Measurements from ENCODE around the gene GIMAP2.

The GIMAP2 gene

GRCh38 chr7:150736864-150737263 lies 51.4 kb downstream of the GIMAP2 start:
- TF ChIP-seq TCF12 (IDR thresholded peaks at IDR 0.05; ENCODE audit: low read depth), result no peak
- TF ChIP-seq REST (IDR thresholded peaks at IDR 0.05; ENCODE audit: low read depth), result no peak
- no peak for TF ChIP-seq TAF1 (IDR thresholded peaks at IDR 0.05; ENCODE audit: low read depth)
- TF ChIP-seq CEBPB (IDR thresholded peaks at IDR 0.05), result no peak
- no peak for TF ChIP-seq FOXM1 (IDR thresholded peaks at IDR 0.05; ENCODE audit: borderline replicate concordance, low read depth)
- TF ChIP-seq MAX (IDR thresholded peaks at IDR 0.05), result no peak
- TF ChIP-seq TEAD4 (IDR thresholded peaks at IDR 0.05), result no peak
- no peak for TF ChIP-seq YY1 (IDR thresholded peaks at IDR 0.05; ENCODE audit: low read depth)
- TF ChIP-seq EP300 (IDR thresholded peaks at IDR 0.05; ENCODE audit: borderline replicate concordance), result no peak
- TF ChIP-seq CREB1 (IDR thresholded peaks at IDR 0.05; ENCODE audit: low read depth), result no peak
- no peak for TF ChIP-seq EGR1 (IDR thresholded peaks at IDR 0.05)
- no peak for TF ChIP-seq NFIC (IDR thresholded peaks at IDR 0.05)
- TF ChIP-seq RAD21 (IDR thresholded peaks at IDR 0.05; ENCODE audit: low read depth), result no peak
- no peak for TF ChIP-seq ZBTB7A (IDR thresholded peaks at IDR 0.05; ENCODE audit: low read depth)

- TF ChIP-seq MAX (IDR thresholded peaks at IDR 0.05) (no peak), REST (IDR thresholded peaks at IDR 0.05; ENCODE audit: low read depth) (no peak), RAD21 (IDR thresholded peaks at IDR 0.05; ENCODE audit: low read depth) (no peak), CREB1 (IDR thresholded peaks at IDR 0.05; ENCODE audit: low read depth) (no peak), USF1 (IDR thresholded peaks at IDR 0.05) (no peak), FOXM1 (IDR thresholded peaks at IDR 0.05; ENCODE audit: borderline replicate concordance, low read depth) (no peak), TAF1 (IDR thresholded peaks at IDR 0.05; ENCODE audit: low read depth) (no peak), NFIC (IDR thresholded peaks at IDR 0.05) (no peak), CEBPB (IDR thresholded peaks at IDR 0.05) (no peak), TEAD4 (IDR thresholded peaks at IDR 0.05) (no peak), TCF12 (IDR thresholded peaks at IDR 0.05; ENCODE audit: low read depth) (no peak), ZBTB7A (IDR thresholded peaks at IDR 0.05; ENCODE audit: low read depth) (no peak), YY1 (IDR thresholded peaks at IDR 0.05; ENCODE audit: low read depth) (no peak), EP300 (IDR thresholded peaks at IDR 0.05; ENCODE audit: borderline replicate concordance) (no peak), EGR1 (IDR thresholded peaks at IDR 0.05) (no peak)
These were observed 52.0 kb downstream of the GIMAP2 start, which contains the start of gene GIMAP5 for GRCh38 chr7:150737265-150738055. TSS of gene GIMAP5 (plus strand) at chr7:150737418. CDS start at chr7:150740885, 3,467 bp downstream.

GRCh38 chr7:150738092-150738491 lies 52.6 kb downstream of the GIMAP2 start:
- TF ChIP-seq USF1 (IDR thresholded peaks at IDR 0.05) (no peak), EGR1 (IDR thresholded peaks at IDR 0.05) (no peak), YY1 (IDR thresholded peaks at IDR 0.05; ENCODE audit: low read depth) (no peak)

GRCh38 chr7:150738591-150739001 lies 53.1 kb downstream of the GIMAP2 start:
- TF ChIP-seq TAF1 (IDR thresholded peaks at IDR 0.05; ENCODE audit: low read depth) (no peak), TCF12 (IDR thresholded peaks at IDR 0.05; ENCODE audit: low read depth) (no peak), MAX (IDR thresholded peaks at IDR 0.05) (no peak), NFIC (IDR thresholded peaks at IDR 0.05) (no peak), EP300 (IDR thresholded peaks at IDR 0.05; ENCODE audit: borderline replicate concordance) (no peak), REST (IDR thresholded peaks at IDR 0.05; ENCODE audit: low read depth) (no peak)
